GM23248 (cell line): Measurements from ENCODE around the gene NECTIN4. TPM values are rescaled to one million over a fixed set of nuclear protein-coding genes. Genes with fewer than 3 reads are reported as not detected.

ENCODE experiments used
- DNase-seq: peaks from one replicate; pipeline ENCODE4 v3.0.0-alpha.2; 2015
- H2AFZ ChIP-seq: fragments of 200-600 bp; sonication (generic); 2 replicates; pipeline ENCODE4 v1.6.1; 2016; ENCODE audit warnings: antibody characterized with exemption
- H3F3A ChIP-seq: fragments of 200-600 bp; sonication (generic); 2 replicates; pipeline ENCODE4 v1.6.1; 2016; ENCODE audit warnings: mild to moderate bottlenecking, antibody characterized with exemption, mixed run types; ENCODE audit not compliant: insufficient read depth
- H3K27ac ChIP-seq: fragments of 200-600 bp; sonication (generic); 2 replicates; pipeline ENCODE4 v1.5.1; 2016; ENCODE audit warnings: mild to moderate bottlenecking
- H3K27me3 ChIP-seq: fragments of 200-600 bp; sonication (generic); replicated peaks from 2 replicates; pipeline ENCODE4 v1.6.1; 2016; ENCODE audit warnings: mild to moderate bottlenecking; ENCODE audit not compliant: insufficient read depth
- H3K36me3 ChIP-seq: fragments of 200-600 bp; sonication (generic); 2 replicates; pipeline ENCODE4 v1.6.1; 2016; ENCODE audit warnings: low read depth, mild to moderate bottlenecking
- H3K4me1 ChIP-seq: fragments of 200-600 bp; sonication (generic); 2 replicates; pipeline ENCODE4 v1.6.1; 2016; ENCODE audit warnings: mild to moderate bottlenecking; ENCODE audit not compliant: insufficient read depth
- H3K4me2 ChIP-seq: fragments of 200-600 bp; sonication (generic); one replicate; pipeline ENCODE4 v1.6.1; 2016; ENCODE audit warnings: mild to moderate bottlenecking; ENCODE audit not compliant: unreplicated experiment
- H3K4me3 ChIP-seq: fragments of 200-600 bp; sonication (generic); 2 replicates; pipeline ENCODE4 v1.5.1; 2016; ENCODE audit warnings: mild to moderate bottlenecking
- H3K79me2 ChIP-seq: fragments of 200-600 bp; sonication (generic); 2 replicates; pipeline ENCODE4 v1.6.1; 2016; ENCODE audit warnings: mild to moderate bottlenecking; ENCODE audit not compliant: insufficient read depth
- H3K9ac ChIP-seq: fragments of 200-600 bp; sonication (generic); 2 replicates; pipeline ENCODE4 v1.6.1; 2016; ENCODE audit warnings: mild to moderate bottlenecking
- H3K9me2 ChIP-seq: fragments of 200-600 bp; sonication (generic); 2 replicates; pipeline ENCODE4 v1.6.1; 2016; ENCODE audit warnings: mixed run types, mild to moderate bottlenecking, moderate library complexity; ENCODE audit not compliant: insufficient read depth
- H3K9me3 ChIP-seq: fragments of 200-600 bp; sonication (generic); one replicate; pipeline ENCODE4 v1.6.1; 2017; ENCODE audit warnings: low read depth
- H4K20me1 ChIP-seq: fragments of 200-600 bp; sonication (generic); 2 replicates; pipeline ENCODE4 v1.6.0; 2016; ENCODE audit not compliant: insufficient read depth
- EZH2 ChIP-seq: fragments of 200-600 bp; sonication (generic); IDR thresholded peaks from 2 replicates; pipeline ENCODE4 v1.6.1; 2018; ENCODE audit warnings: antibody characterized with exemption, mild to moderate bottlenecking; ENCODE audit not compliant: insufficient read depth, poor library complexity, severe bottlenecking
- EZH2phosphoT487 ChIP-seq: fragments of 200-600 bp; sonication (generic); IDR thresholded peaks from 2 replicates; pipeline ENCODE4 v1.6.1; 2018; ENCODE audit warnings: antibody characterized with exemption, moderate library complexity, mild to moderate bottlenecking, low read depth; ENCODE audit not compliant: insufficient read depth
- WGBS, 2 experiments: methylation state at CpG; one replicate each; pipeline ENCODE4 v1.1.6; 2015 to 2017; ENCODE audit warnings: low lambda C conversion rate in 2 of 2, low coverage in 1 of 2; ENCODE audit errors: missing lambda C conversion rate in 2 of 2; 5-methylcytosine and 5-hydroxymethylcytosine counted together
- in situ Hi-C: fragments of 300-500 bp; cut with MboI; formaldehyde crosslinking; loops from 2 replicates; pipeline ENCODE4 v1.15.0; 2020
- polyA plus RNA-seq: library from polyadenylated mRNA; unstranded; fragments of >200 nt; fragmentation: Nextera tagmentation; extraction: Ambion mirVana; gene quantifications from 2 replicates; pipeline ENCODE4 v1.2.1, GENCODE V29; 2016
- total RNA-seq: library from RNA; depleted of rRNA; stranded (reverse); fragments of >200 nt; shearing (Covaris generic); gene quantifications from 2 replicates; pipeline ENCODE4 v1.2.3, GENCODE V29; 2014

NECTIN4 gene
- total and polyA plus RNA-seq, 2 experiments from 2014 or later, result 0.40 to 0.54 TPM

GRCh38 chr1:161128591-161129420 lies 39.4 kb upstream of the NECTIN4 start:
- H3K9me3 ChIP-seq, result no peaks in the 10 kb centered on the region
- H3K36me3 ChIP-seq, result peaks cover 28% of the 10 kb centered on the region
- H2AFZ ChIP-seq, result no peak overlapping the region
- 95 to 98% methylated on average over 4 of the region's 4 CpGs for WGBS, 2 experiments
- no peaks in the 10 kb centered on the region for H3K27me3 ChIP-seq
- H3K4me1 ChIP-seq, result peaks cover 13% of the 10 kb centered on the region
- H3K9me2 ChIP-seq, result no peaks in the 10 kb centered on the region
- H3K4me2 ChIP-seq, result no peak overlapping the region
- in situ Hi-C loops, result no loop called here
- H3K4me3 ChIP-seq, result no peak overlapping the region
- H3F3A ChIP-seq, result peaks cover 13% of the 10 kb centered on the region
- TF ChIP-seq EZH2, result no peak
- no peak for TF ChIP-seq EZH2phosphoT487
- no peak overlapping the region for H3K27ac ChIP-seq
- H4K20me1 ChIP-seq, result no peaks in the 10 kb centered on the region
- no peak overlapping the region for H3K9ac ChIP-seq
- peaks cover 92% of the 10 kb centered on the region for H3K79me2 ChIP-seq
- DNase-seq, result no peak

- no peak overlapping the region for H2AFZ ChIP-seq
- H3K79me2 ChIP-seq, result peaks cover 87% of the 10 kb centered on the region
- in situ Hi-C loops, result no loop called here
- H3K4me3 ChIP-seq, result no peak overlapping the region
- H3K4me2 ChIP-seq, result no peak overlapping the region
- TF ChIP-seq EZH2phosphoT487 (no peak), EZH2 (no peak)
- no peak for DNase-seq
- no peaks in the 10 kb centered on the region for H3K9me2 ChIP-seq
- 98 to 100% methylated on average over 2 of the region's 2 CpGs for WGBS, 2 experiments
- H3K27ac ChIP-seq, result no peak overlapping the region
- H3K4me1 ChIP-seq, result peaks cover 10% of the 10 kb centered on the region
- H3K36me3 ChIP-seq, result peaks cover 32% of the 10 kb centered on the region
- H3K9me3 ChIP-seq, result no peaks in the 10 kb centered on the region
- H3K27me3 ChIP-seq, result no peaks in the 10 kb centered on the region
- no peaks in the 10 kb centered on the region for H4K20me1 ChIP-seq
- H3K9ac ChIP-seq, result no peak overlapping the region
- H3F3A ChIP-seq, result peaks cover 8% of the 10 kb centered on the region
These were observed 38.3 kb upstream of the NECTIN4 start for GRCh38 chr1:161127649-161128048.

GRCh38 chr1:161122967-161123366 lies 33.6 kb upstream of the NECTIN4 start:
- Histone ChIP-seq H3K9me3 (no peaks in the 10 kb centered on the region), H3K36me3 (peaks cover 42% of the 10 kb centered on the region), H3K27me3 (no peaks in the 10 kb centered on the region), H3K79me2 (peaks cover 83% of the 10 kb centered on the region), H2AFZ (no peak overlapping the region), H3K4me2 (no peak overlapping the region), H3K27ac (no peak overlapping the region), H3K4me1 (peaks cover 15% of the 10 kb centered on the region), H3K9me2 (no peaks in the 10 kb centered on the region), H3K4me3 (no peak overlapping the region), H3K9ac (no peak overlapping the region), H3F3A (peaks cover 43% of the 10 kb centered on the region), H4K20me1 (no peaks in the 10 kb centered on the region)
- in situ Hi-C loops, result no loop called here
- no peak for DNase-seq
- TF ChIP-seq EZH2phosphoT487 (no peak), EZH2 (no peak)
- WGBS, 2 experiments, result 71 to 79% methylated on average over 6 of the region's 6 CpGs

- WGBS, 2 experiments, result 81 to 94% methylated on average over 4 of the region's 4 CpGs
- in situ Hi-C loops, result no loop called here
- H3K9me3 ChIP-seq, result no peaks in the 10 kb centered on the region
- no peak for DNase-seq
- peaks cover 19% of the 10 kb centered on the region for H3K4me1 ChIP-seq
- no peak overlapping the region for H3K9ac ChIP-seq
- H2AFZ ChIP-seq, result no peak overlapping the region
- H3K4me3 ChIP-seq, result no peak overlapping the region
- no peaks in the 10 kb centered on the region for H4K20me1 ChIP-seq
- H3K9me2 ChIP-seq, result no peaks in the 10 kb centered on the region
- TF ChIP-seq EZH2 (no peak), EZH2phosphoT487 (no peak)
- H3K36me3 ChIP-seq, result peaks cover 32% of the 10 kb centered on the region; the same call in 1 of the 2 replicates
- no peaks in the 10 kb centered on the region for H3K27me3 ChIP-seq
- no peak overlapping the region for H3K27ac ChIP-seq
- peaks cover 43% of the 10 kb centered on the region for H3F3A ChIP-seq
- no peak overlapping the region for H3K4me2 ChIP-seq
- peaks cover 81% of the 10 kb centered on the region for H3K79me2 ChIP-seq
These were observed 32.5 kb upstream of the NECTIN4 start for GRCh38 chr1:161121834-161122233.
